GM19043 (cell line): ENCODE data around the gene PPIE.

Source experiments
- ATAC-seq: cut with Tn5 transposase; IDR thresholded peaks from one replicate; pipeline ENCODE4 v1.9.1; 2021; ENCODE audit warnings: low read depth; ENCODE audit not compliant: unreplicated experiment

Gene PPIE

DNA sequence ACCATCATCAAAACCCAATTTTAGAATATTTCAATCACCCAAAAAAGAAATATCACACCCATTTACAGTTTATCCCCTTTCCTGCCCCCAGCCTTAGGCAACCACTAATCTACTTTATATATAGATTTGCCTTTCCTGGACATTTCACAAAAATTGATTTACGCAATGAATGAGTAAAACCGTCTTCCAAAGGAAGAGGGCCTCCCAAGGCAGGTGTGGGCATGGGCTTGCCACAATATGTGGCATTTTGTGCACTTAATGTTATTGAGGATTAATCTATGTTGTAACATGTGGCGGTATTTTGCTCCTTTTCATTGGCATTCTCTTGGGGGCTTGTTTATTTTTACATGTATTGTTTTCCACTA, 61.8 kb downstream of the PPIE start:
- ATAC-seq: no peak

DNA sequence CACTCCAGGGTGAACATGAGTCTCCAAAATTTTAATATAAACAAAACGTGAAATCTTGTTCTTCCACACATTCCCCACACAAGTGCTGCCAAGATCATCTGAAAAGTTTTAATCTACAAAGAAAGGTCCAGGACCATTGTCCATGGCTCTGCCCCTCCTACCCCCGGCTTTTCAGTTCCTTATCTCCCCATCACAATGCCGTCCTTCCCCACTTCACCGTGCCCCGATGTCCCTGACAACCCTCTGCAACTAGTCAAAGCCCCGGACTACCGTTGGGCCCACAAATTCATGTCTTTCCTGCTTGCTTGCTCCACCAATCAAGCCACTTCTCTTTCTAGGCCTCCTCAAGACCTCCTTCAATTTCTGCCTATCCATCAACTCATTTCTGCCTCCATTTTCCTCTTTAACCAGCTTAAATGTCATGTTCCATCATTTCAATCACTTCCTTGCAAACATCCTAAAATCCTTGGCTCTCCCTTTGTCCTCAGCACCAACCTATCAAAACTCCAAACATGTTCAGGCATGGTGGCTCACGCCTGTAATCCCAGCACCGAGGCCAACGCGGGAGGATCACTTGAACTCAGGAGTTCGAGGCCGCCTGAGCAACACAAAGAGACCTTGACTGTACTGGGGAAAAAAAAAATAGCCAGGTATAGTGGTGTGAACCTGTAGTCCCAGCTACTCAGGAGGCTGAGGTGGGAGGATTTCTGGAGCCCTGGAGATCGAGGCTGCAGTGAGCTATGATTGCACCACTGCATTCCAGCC, 64.0 kb downstream of the PPIE start:
- ATAC-seq: no peak

DNA sequence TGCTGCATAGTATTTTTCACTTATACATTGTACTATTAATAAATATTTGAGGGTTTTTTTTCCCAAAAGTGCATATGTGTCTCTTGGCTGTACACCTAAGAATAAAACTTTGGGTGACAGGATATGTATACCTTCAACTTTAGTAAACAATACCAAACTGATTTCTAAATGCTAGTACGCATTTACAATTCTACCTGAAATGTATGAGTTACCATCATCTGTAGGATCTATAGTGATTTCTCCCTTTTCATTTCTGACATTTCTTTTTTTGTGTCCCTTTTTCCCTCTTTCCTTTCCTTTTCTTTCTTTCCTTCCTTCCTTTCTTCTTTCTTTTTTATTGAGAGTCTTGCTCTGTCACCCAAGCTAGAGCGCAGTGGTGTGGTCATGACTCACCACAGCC, 66.7 kb downstream of the PPIE start:
- ATAC-seq: no peak

GRCh38 chr1:39808784-39809517, 70.3 kb downstream of the PPIE start:
- no peak for ATAC-seq

- no peak for ATAC-seq
Observed at GRCh38 chr1:39812913-39813312, 74.2 kb downstream of the PPIE start.
